ENCODE results near the gene SCARB1.

- no peak for TF ChIP-seq CTCF (conservative IDR thresholded peaks at IDR 0.05 in 1 of 2, IDR thresholded peaks at IDR 0.05 in 1 of 2; ENCODE audit: low read depth in 1 of 2, low read length in 2 of 2)
- no peak for TF ChIP-seq EZH2 (IDR thresholded peaks at IDR 0.05; ENCODE audit: low read length, missing control alignments)
These were observed 67.2 kb downstream of the SCARB1 start for GRCh38 chr12:124796303-124796960.
